CD4-positive, alpha-beta T cell treated with Interleukin-2 at 100 ng/mL for 4 hours (primary cell): ENCODE measurements around the gene ZSWIM6.
"Not testable (repeated sequence)": the region's sequence is repeated elsewhere in the genome, so short reads cannot be mapped to it uniquely, and the experiment has no call there.

ENCODE experiments used
- DNase-seq: peaks from one replicate; pipeline ENCODE4 v3.0.0-alpha.2; 2020; ENCODE audit warnings: low spot score

The ZSWIM6 gene

GRCh38 chr5:61363401-61364114, 31.5 kb downstream of the ZSWIM6 start:
- no peak for DNase-seq

- no peak for DNase-seq
These were observed 34.6 kb downstream of the ZSWIM6 start for GRCh38 chr5:61366497-61367240.

- no peak for DNase-seq
These were observed 38.4 kb downstream of the ZSWIM6 start for GRCh38 chr5:61370506-61370905.

GRCh38 chr5:61371474-61371873, 39.4 kb downstream of the ZSWIM6 start:
- no peak for DNase-seq

- no peak for DNase-seq
These were observed 47.6 kb downstream of the ZSWIM6 start for GRCh38 chr5:61379677-61380076.

GRCh38 chr5:61381968-61382367, 49.9 kb downstream of the ZSWIM6 start:
- DNase-seq = no peak

- DNase-seq = no peak
These were observed 53.6 kb downstream of the ZSWIM6 start for GRCh38 chr5:61385627-61386026.

GRCh38 chr5:61386045-61386800, 54.2 kb downstream of the ZSWIM6 start:
- no peak for DNase-seq

GRCh38 chr5:61389609-61390008, 57.6 kb downstream of the ZSWIM6 start:
- no peak for DNase-seq

GRCh38 chr5:61394078-61394704, 62.1 kb downstream of the ZSWIM6 start:
- DNase-seq = no peak

GRCh38 chr5:61394793-61395192, 62.7 kb downstream of the ZSWIM6 start:
- no peak for DNase-seq

GRCh38 chr5:61397238-61397637, 65.2 kb downstream of the ZSWIM6 start:
- DNase-seq = no peak

- DNase-seq = no peak
These were observed 65.9 kb downstream of the ZSWIM6 start for GRCh38 chr5:61397937-61398336.

GRCh38 chr5:61398440-61398839, 66.4 kb downstream of the ZSWIM6 start:
- DNase-seq = no peak

- DNase-seq = no peak
These were observed 67.6 kb downstream of the ZSWIM6 start for GRCh38 chr5:61399679-61400078.

GRCh38 chr5:61401726-61402125, 69.7 kb downstream of the ZSWIM6 start:
- DNase-seq = no peak

- no peak for DNase-seq
These were observed 70.3 kb downstream of the ZSWIM6 start for GRCh38 chr5:61402244-61402823.

GRCh38 chr5:61402970-61403900, 71.2 kb downstream of the ZSWIM6 start:
- no peak for DNase-seq

GRCh38 chr5:61405511-61406295, 73.6 kb downstream of the ZSWIM6 start:
- DNase-seq = no peak

GRCh38 chr5:61406497-61406896, 74.4 kb downstream of the ZSWIM6 start:
- not testable (repeated sequence) for DNase-seq
